K562 (cell line): Measurements from ENCODE around the gene CAGE1. TPM values are rescaled to one million over a fixed set of nuclear protein-coding genes. Genes with fewer than 3 reads are reported as not detected.
A peak's percentile ranks its signal among the peaks of the same experiment; 100 is the strongest.

Experiments
- CEBPZ ChIP-seq: fragments of 150-350 bp; IDR thresholded peaks from 2 replicates; pipeline ENCODE4 v1.6.1; 2014; ENCODE audit warnings: low read depth, mild to moderate bottlenecking, low read length, borderline replicate concordance
- CHD1 ChIP-seq: fragments of 200-600 bp; sonication (generic); IDR thresholded peaks from one replicate; pipeline ENCODE4 v1.6.1; 2012; ENCODE audit warnings: mild to moderate bottlenecking, moderate library complexity, low read length, inconsistent platforms
- CREM ChIP-seq: IDR thresholded peaks from 2 replicates; pipeline ENCODE4 v1.6.1; 2014; ENCODE audit warnings: antibody characterized with exemption, low read depth
- ERF ChIP-seq: fragments of 450-650 bp; formaldehyde crosslinking; IDR thresholded peaks from 2 replicates; pipeline ENCODE4 v1.4.0; 2020; ENCODE audit warnings: mild to moderate bottlenecking, mixed read lengths
- ETV6 ChIP-seq, 3 experiments: fragments of 150-350 bp in 1 of 3; sonication (generic) in 1 of 3; formaldehyde crosslinking in 1 of 3; IDR thresholded peaks; 2 replicates each; pipeline versions ENCODE4 v1.6.1 to v1.8.0; 2014 to 2022; ENCODE audit warnings: borderline replicate concordance in 2 of 3, low read depth in 2 of 3, antibody characterized with exemption in 1 of 3, low read length in 1 of 3, mild to moderate bottlenecking in 1 of 3, missing genetic modification reagents in 1 of 3
- GABPB1 ChIP-seq: sonication (generic); formaldehyde crosslinking; IDR thresholded peaks from 2 replicates; pipeline ENCODE4 v1.8.0; 2022; ENCODE audit warnings: mild to moderate bottlenecking, missing genetic modification reagents
- GTF2B ChIP-seq: IDR thresholded peaks from 2 replicates; pipeline ENCODE4 v1.6.1; 2011; ENCODE audit not compliant: insufficient read length; ENCODE audit errors: extremely low read depth
- HCFC1 ChIP-seq: IDR thresholded peaks from 2 replicates; pipeline ENCODE4 v1.6.1; 2012; ENCODE audit warnings: low read depth, low read length, improper control_type of control experiment
- HMG20B ChIP-seq: fragments of 250-450 bp; sonication (Bioruptor Pico); IDR thresholded peaks from 2 replicates; pipeline ENCODE4 v1.5.0; 2021; ENCODE audit warnings: mild to moderate bottlenecking
- HMGN3 ChIP-seq: IDR thresholded peaks from 2 replicates; pipeline ENCODE4 v1.6.1; 2011; ENCODE audit warnings: borderline replicate concordance, low read depth, mild to moderate bottlenecking, mixed read lengths, low read length; ENCODE audit not compliant: insufficient read length; ENCODE audit errors: extremely low read depth
- NKRF ChIP-seq: fragments of 450-650 bp; IDR thresholded peaks from 2 replicates; pipeline ENCODE4 v1.6.1; 2016; ENCODE audit warnings: borderline replicate concordance
- PCBP1 ChIP-seq: fragments of 200-400 bp; formaldehyde crosslinking; IDR thresholded peaks from 2 replicates; pipeline ENCODE4 v1.6.1; 2018; ENCODE audit warnings: mild to moderate bottlenecking, low read depth, low read length; ENCODE audit not compliant: poor library complexity, severe bottlenecking
- POLR2AphosphoS5 ChIP-seq: IDR thresholded peaks from 2 replicates; pipeline ENCODE4 v1.6.1; 2011; ENCODE audit warnings: mild to moderate bottlenecking, low read depth, low read length, moderate library complexity; ENCODE audit not compliant: control insufficient read depth, insufficient read depth
- RBFOX2 ChIP-seq: fragments of 200-400 bp; formaldehyde crosslinking; IDR thresholded peaks from 2 replicates; pipeline ENCODE4 v1.6.1; 2017; ENCODE audit warnings: low read depth, mild to moderate bottlenecking, low read length, moderate library complexity
- SP1 ChIP-seq: sonication (generic); formaldehyde crosslinking; IDR thresholded peaks from 2 replicates; pipeline ENCODE4 v1.8.1; 2022; ENCODE audit warnings: mild to moderate bottlenecking, missing genetic modification reagents
- TFAP4 ChIP-seq: sonication (generic); formaldehyde crosslinking; IDR thresholded peaks from 2 replicates; pipeline ENCODE4 v1.8.0; 2022; ENCODE audit warnings: missing genetic modification reagents, mild to moderate bottlenecking, moderate library complexity, borderline replicate concordance
- ZBTB1 ChIP-seq: sonication (generic); formaldehyde crosslinking; IDR thresholded peaks from 2 replicates; pipeline ENCODE4 v1.8.1; 2023; ENCODE audit warnings: missing genetic modification reagents, low read depth, mild to moderate bottlenecking, borderline replicate concordance
- ZNF175 ChIP-seq: fragments of 200-800 bp; sonication (Bioruptor generic); IDR thresholded peaks from 2 replicates; pipeline ENCODE4 v1.6.1; 2016; ENCODE audit warnings: low read depth, mild to moderate bottlenecking, missing genetic modification characterization, missing compliant biosample characterization
- polyA plus RNA-seq, 8 experiments: library from polyadenylated mRNA; depleted of rRNA in 4 of 8; stranded (reverse) in 5 of 8; unstranded in 3 of 8; fragments of >200 nt; fragmentation: Nextera tagmentation in 2 of 8; fragmentation: Illumina TruSeq in 1 of 8; extraction: Ambion mirVana in 2 of 8; extraction: Trizol in 1 of 8; gene quantifications; 2 replicates each; pipeline versions ENCODE4 v1.2.1 to v1.2.3, GENCODE V29; 2011 to 2014; ENCODE audit warnings: inconsistent platforms in 1 of 8, missing spikeins in 1 of 8
- total RNA-seq, 7 experiments: library from RNA; depleted of rRNA in 6 of 7; stranded (reverse); fragments of >200 nt in 6 of 7; fragmentation: Illumina TruSeq in 2 of 7; extraction: Trizol in 2 of 7; gene quantifications; 2 replicates each; pipeline versions ENCODE4 v1.2.1 to v1.2.3, GENCODE V29; 2011 to 2021; ENCODE audit warnings: low replicate concordance in 1 of 7

CAGE1 gene
- total and polyA plus RNA-seq, 9 of the 15 experiments (the other 6 are each of a cell fraction or from before 2014, with no cell fraction given) = 0.13 to 0.33 (median 0.18) TPM; not detected in 4

GRCh38 chr6:7389451-7390225 lies at the start of gene CAGE1, which contains the start of gene RIOK1 (continued):
- peak; percentile 99 for TF ChIP-seq RBFOX2
- peak; percentile 73 for TF ChIP-seq HCFC1
- peak; percentile 15; the same call in 1 of the 2 replicates for TF ChIP-seq ERF
- peak; percentile 91 for TF ChIP-seq POLR2AphosphoS5
- peak; percentile 67 for TF ChIP-seq HMGN3
- TF ChIP-seq GTF2B = peak; percentile 50
- TF ChIP-seq ZBTB1 = 0 out of 2 replicates have a peak, but pooled peaks have one; percentile 36
- no peak for TF ChIP-seq HMG20B (CRISPR knock-in tag)
- TF ChIP-seq SP1 = peak; percentile 35; the same call in 1 of the 2 replicates
- peak; percentile 77 for TF ChIP-seq PCBP1
- peak; percentile 95 for TF ChIP-seq NKRF
- TF ChIP-seq ZNF175 = no peak
- TF ChIP-seq TFAP4 (CRISPR knock-in tag) = peak; percentile 87; the same call in 1 of the 2 replicates
- TF ChIP-seq CREM = peak; percentile 7; the same call in 1 of the 2 replicates
- peak; percentile 11 for TF ChIP-seq CHD1
- peak; percentile 99 for TF ChIP-seq GABPB1 (CRISPR knock-in tag)
- no peak for TF ChIP-seq CEBPZ
- TF ChIP-seq ETV6 (IDR thresholded peaks at IDR 0.05; ENCODE audit: borderline replicate concordance in 1 of 2, low read depth in 2 of 2, low read length in 1 of 2) = peak in 1 of 2 experiments; percentile 44; a peak in 1 of 4 replicates
- no peak for TF ChIP-seq ETV6 (CRISPR knock-in tag; IDR thresholded peaks at IDR 0.05; ENCODE audit: borderline replicate concordance)
